Activated CD8-positive, alpha-beta memory T cell treated with anti-CD3 and anti-CD28 coated beads, Interleukin-2, amount 50 U/mL, for 48 hours (primary cell): ENCODE results near the gene AP2A2.

Experiments used
- DNase-seq: peaks from one replicate; pipeline ENCODE4 v3.0.0-alpha.2; 2020

AP2A2 gene

DNA sequence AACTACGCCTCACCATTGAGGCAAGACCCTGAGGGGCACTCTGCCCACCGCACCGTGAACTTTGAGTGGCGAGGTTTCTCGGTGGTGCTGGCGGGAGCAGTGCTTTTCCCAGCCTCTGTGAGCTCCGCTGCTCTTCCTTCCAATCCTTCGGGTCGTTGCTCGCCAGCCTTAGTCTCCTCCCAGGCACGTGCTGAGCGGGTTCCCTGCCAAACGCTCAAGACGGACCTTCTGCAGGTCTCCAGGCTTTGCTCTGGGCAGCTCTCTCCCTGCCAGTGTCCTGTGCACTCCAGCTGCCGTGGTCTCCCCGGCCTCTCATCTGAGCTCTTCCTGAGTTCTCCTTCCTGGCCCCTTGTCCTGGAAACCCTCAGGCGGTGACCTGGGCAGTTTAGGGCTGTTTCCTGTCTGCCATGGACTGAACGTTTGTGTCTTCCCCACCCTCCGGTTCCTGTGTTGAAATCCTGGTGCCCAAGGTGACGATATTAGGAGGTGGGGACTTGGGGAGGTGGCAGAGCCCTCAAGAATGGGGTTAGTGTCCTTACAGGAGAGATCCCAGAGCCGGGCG is 122.0 kb downstream of the AP2A2 start:
- no peak for DNase-seq

DNA sequence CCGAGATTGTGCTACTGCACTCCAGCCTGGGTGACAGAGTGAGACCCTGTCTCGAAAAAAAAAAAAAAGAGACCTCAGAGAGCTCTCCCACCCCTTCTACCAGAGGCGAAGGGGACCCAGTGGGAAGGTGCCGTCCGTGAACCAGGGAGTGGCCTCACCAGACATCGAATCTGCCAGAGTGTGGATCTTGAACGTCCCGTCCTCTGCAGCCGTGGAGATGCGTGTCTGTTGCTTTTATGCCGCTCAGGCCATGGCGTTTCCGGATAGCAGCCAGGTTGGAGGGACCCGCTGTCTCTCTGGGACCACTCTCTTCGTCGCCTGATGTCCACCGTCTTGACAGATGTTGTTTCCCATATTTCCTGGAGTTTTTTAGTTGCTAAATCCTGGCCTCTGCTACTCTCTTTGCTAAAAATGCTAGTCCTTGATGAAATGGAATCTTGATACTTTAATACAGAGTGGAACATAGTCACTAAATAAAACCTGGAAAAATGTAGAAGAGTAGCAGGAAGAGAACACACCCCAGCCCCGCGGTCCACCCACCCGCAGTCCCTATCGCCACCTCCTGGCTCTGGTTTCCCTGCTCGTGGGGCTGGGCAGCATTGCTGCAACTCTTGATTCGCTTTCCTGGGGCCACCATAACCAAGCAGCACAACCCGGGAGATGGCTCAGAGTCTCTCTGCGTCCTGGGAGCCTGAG is 122.9 kb downstream of the AP2A2 start:
- no peak for DNase-seq

DNA sequence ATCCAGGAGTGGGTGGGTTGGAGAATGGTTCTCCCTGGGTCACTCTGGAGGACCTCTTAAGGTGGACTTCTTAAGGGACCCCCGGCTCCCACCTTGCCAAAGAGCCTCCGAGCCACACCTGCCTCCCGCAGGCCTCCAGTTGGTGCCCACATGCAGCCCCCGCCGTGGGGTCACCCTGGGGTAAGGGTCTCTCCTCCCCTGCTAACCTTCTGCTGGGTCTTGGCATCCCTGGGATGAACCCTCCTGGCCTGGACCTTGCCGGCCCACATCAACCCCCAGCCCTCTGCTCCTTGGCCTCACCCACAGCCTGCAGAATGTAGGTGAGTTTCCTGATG is 123.4 kb downstream of the AP2A2 start:
- no peak for DNase-seq

- no peak for DNase-seq
Measured at GRCh38 chr11:1049431-1049891, 123.8 kb downstream of the AP2A2 start.

- DNase-seq: no peak
Measured at GRCh38 chr11:1049911-1050580, 124.4 kb downstream of the AP2A2 start.

DNA sequence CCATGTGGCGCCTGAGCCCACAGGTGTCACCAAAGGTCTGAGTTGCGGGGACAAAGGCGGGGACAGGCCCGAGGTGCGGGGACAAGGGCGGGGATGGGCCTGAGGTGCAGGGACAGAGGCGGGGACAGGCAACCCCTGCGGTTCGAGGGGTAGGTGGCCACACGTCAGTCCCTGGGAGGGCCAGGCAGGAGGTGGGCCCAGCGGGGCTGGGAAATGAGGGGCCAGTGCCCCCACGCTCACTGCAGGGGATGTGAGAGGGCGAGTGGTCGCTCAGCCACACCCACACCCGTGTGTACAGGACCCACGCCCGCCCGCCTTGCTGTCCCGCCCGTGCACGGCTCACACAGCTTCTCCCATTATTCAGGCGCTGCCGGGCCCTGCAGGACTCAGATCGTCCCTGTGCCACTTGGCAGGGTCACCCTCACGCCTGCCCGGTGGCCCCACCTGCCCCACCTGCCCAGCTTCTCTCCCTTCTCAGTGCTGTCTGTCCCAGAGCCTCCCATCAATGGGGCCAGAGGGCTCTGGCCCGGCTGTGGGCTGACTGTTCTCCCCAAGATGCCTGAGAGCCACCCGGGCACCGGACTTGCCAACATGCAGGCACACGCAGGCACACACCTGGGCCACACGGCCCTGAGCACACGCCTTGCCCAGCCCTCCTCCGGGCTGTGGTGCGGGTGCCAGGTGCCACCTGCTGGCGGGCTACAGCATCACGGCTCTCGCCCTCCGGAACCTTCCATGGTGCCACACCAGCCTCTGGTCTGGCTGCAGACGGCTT is 125.1 kb downstream of the AP2A2 start:
- peak; percentile 88 for DNase-seq

- no peak for DNase-seq
Measured at GRCh38 chr11:1051356-1052132, 125.9 kb downstream of the AP2A2 start.

GRCh38 chr11:1052133-1053011 is 126.7 kb downstream of the AP2A2 start:
- no peak for DNase-seq

DNA sequence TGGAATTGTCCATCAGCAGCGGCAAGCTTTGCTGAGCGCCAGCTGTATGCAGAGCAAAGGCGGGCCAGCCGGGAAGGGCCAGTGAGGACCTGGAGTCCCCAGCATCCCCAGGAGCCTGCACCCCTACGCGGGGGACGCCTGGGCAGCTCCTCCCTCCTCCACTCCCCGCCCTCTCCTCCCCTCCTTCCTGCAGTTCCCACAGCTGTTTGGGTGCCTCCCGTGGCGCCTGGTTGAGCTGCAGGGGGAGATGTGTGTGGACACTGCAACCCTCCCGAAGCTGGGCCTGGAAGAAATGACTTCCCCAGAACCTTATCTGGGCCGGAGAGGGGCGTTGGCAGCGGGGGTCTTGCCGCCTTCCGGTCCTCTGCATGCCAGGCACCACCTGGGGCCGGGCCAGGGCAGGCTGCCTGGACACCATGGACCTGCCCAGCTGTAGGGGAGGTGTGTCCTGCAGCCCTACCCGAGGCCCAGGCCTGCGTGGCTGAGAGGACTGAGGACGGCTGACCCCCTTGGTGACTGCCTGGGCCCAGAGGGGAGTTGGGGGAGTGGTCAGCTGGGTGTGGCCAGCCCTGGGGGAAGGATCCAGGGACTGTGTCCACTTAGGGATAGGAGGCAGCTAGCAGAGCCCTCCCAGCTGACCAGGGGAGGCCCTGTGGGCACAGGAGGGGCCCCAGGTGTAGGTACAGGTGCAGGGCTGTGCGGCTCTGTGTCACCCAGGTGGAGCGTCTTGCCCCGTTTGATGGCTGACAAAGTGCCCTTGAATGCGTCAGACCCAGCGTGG is 127.6 kb downstream of the AP2A2 start:
- no peak for DNase-seq

GRCh38 chr11:1054143-1055108 is 128.8 kb downstream of the AP2A2 start:
- DNase-seq: no peak

- no peak for DNase-seq
Measured at GRCh38 chr11:1055109-1055703, 129.5 kb downstream of the AP2A2 start.

DNA sequence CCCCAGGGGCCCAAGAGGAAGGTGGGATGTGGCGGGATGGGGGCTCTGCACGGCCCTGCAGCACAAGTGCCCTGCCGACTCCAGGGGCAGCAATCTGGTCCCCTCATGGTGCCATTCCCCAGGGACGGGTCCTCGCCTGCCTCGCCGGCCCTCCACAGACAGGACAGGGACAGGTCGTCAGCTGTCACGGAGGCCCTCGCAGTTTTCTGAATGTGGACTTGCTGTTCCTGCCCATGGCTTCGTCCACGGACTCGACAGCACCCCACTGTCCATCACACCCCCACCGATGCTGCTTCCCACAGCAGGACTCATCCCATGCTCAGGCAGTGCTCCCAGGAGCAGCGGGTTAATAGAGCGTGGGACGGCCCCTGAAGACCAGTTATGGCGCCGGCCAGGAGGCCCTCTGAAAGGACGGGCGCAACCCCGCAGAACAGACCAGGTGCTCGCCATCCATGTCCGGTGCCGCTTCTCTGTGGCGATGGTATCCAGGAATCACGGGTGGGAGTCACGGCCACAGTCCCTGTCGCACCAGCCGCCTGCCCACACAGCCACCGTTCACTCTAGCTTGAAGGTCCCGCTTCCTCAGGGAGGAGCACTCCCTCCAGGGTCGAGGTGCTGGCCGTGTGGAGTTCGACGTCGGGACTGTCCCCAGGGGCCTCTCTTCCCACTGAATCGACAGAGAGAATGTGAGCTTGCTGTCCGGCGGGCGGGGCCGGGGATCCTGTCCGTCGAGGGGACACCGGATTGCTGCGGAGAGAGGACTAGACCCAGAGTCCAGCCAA is 130.5 kb downstream of the AP2A2 start:
- DNase-seq: no peak

DNA sequence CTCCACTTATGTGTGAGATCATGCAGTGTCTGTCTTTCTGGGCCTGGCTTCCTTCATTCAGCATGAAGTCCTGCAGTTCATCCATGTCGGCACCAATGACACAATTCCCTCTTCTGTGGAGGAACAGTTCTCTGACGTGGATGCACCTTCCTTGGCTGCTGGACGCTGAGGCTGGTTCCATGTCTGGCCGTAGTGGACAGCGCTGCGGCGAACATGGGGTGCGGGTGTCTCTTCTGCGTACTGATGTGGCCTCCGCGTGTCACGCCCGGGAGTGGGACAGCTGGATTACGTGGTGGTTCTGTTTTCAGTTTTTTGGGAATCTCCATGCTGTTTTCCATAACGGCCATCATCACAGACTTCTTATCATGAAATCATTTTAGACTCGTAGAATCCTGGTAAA is 132.1 kb downstream of the AP2A2 start:
- DNase-seq: no peak

DNA sequence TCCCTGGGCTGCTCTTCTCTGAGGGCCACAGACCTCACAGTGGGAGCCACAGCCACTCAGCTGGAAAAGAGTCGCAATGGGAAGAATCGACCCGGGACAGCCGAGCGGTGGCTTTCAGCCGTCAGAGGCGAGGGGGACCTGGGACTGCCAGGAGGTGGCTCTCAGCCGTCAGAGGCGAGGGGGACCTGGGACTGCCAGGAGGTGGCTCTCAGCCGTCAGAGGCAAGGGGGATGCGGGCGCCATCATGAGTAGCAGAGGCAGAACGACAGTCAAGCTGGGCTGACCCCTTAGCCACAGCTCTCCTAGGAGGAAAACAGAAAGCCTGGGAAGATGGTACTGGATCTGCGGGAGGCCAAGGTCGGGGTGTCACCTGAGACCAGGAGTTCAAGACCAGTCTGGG is 134.1 kb downstream of the AP2A2 start:
- DNase-seq: no peak

- no peak for DNase-seq
Measured at GRCh38 chr11:1060410-1060809, 134.7 kb downstream of the AP2A2 start.

GRCh38 chr11:1060852-1061616 is 135.4 kb downstream of the AP2A2 start:
- DNase-seq: no peak
